RWPE2 (cell line): Measurements from ENCODE around the gene SERPINE2.

Experiments used
- ATAC-seq: fragments of 200-7000 bp; cut with Tn5 transposase; 3 replicates; pipeline ENCODE4 v1.9.1; 2021; ENCODE audit warnings: low read depth
- DNase-seq: peaks from one replicate; pipeline ENCODE4 v3.0.0-alpha.2; 2020; ENCODE audit warnings: low spot score
- H3K27ac ChIP-seq: fragments of 450-650 bp; 2 replicates; pipeline ENCODE4 v1.5.1; 2017; ENCODE audit warnings: mild to moderate bottlenecking; ENCODE audit not compliant: poor library complexity, severe bottlenecking
- H3K27me3 ChIP-seq: fragments of 250-450 bp; sonication (Bioruptor Pico); 2 replicates; pipeline ENCODE4 v1.5.1; 2021; ENCODE audit warnings: mild to moderate bottlenecking, moderate library complexity; ENCODE audit not compliant: insufficient read depth, poor library complexity, severe bottlenecking
- H3K36me3 ChIP-seq: fragments of 250-450 bp; sonication (Bioruptor Pico); 2 replicates; pipeline ENCODE4 v1.5.1; 2020; ENCODE audit warnings: low read depth, mild to moderate bottlenecking, moderate library complexity
- H3K4me1 ChIP-seq: fragments of 250-450 bp; sonication (Bioruptor Pico); 2 replicates; pipeline ENCODE4 v1.5.1; 2021; ENCODE audit warnings: mild to moderate bottlenecking, moderate library complexity; ENCODE audit not compliant: insufficient read depth, poor library complexity, severe bottlenecking
- H3K4me3 ChIP-seq: fragments of 250-450 bp; sonication (Bioruptor Pico); 2 replicates; pipeline ENCODE4 v1.5.1; 2021; ENCODE audit warnings: mild to moderate bottlenecking, moderate library complexity; ENCODE audit not compliant: severe bottlenecking
- H3K9me3 ChIP-seq: fragments of 250-450 bp; sonication (Bioruptor Pico); 2 replicates; pipeline ENCODE4 v1.5.1; 2021; ENCODE audit warnings: mild to moderate bottlenecking, moderate library complexity; ENCODE audit not compliant: severe bottlenecking
- CTCF ChIP-seq: fragments of 450-650 bp; IDR thresholded peaks from one replicate; pipeline ENCODE4 v1.5.1; 2017; ENCODE audit warnings: mild to moderate bottlenecking, moderate library complexity; ENCODE audit not compliant: poor library complexity, severe bottlenecking

The SERPINE2 gene

GRCh38 chr2:224033601-224034000 is 5.5 kb downstream of the SERPINE2 start:
- Histone ChIP-seq H3K4me3 (no peak overlapping the region), H3K9me3 (no peaks in the 10 kb centered on the region), H3K27ac (no peak overlapping the region), H3K27me3 (no peaks in the 10 kb centered on the region), H3K4me1 (peaks cover 7% of the 10 kb centered on the region), H3K36me3 (peaks cover 68% of the 10 kb centered on the region)
- no peak for ATAC-seq
- DNase-seq, result no peak
- TF ChIP-seq CTCF, result no peak

GRCh38 chr2:224032283-224032682 is 6.8 kb downstream of the SERPINE2 start:
- Histone ChIP-seq H3K27ac (no peak overlapping the region), H3K36me3 (peaks cover 64% of the 10 kb centered on the region), H3K27me3 (no peaks in the 10 kb centered on the region), H3K4me1 (peaks cover 7% of the 10 kb centered on the region), H3K4me3 (no peak overlapping the region), H3K9me3 (no peaks in the 10 kb centered on the region)
- TF ChIP-seq CTCF, result no peak
- no peak for ATAC-seq
- no peak for DNase-seq

- ATAC-seq, result no peak
- no peaks in the 10 kb centered on the region for H3K4me1 ChIP-seq
- no peak for DNase-seq
- no peak overlapping the region for H3K27ac ChIP-seq
- peaks cover 64% of the 10 kb centered on the region for H3K36me3 ChIP-seq
- no peak overlapping the region for H3K4me3 ChIP-seq
- TF ChIP-seq CTCF, result no peak
- no peaks in the 10 kb centered on the region for H3K9me3 ChIP-seq
- H3K27me3 ChIP-seq, result no peaks in the 10 kb centered on the region
Observed at GRCh38 chr2:224031358-224031970, 7.6 kb downstream of the SERPINE2 start.

GRCh38 chr2:224030786-224031185 is 8.3 kb downstream of the SERPINE2 start:
- Histone ChIP-seq H3K9me3 (no peaks in the 10 kb centered on the region), H3K4me3 (no peak overlapping the region), H3K27ac (no peak overlapping the region), H3K36me3 (peaks cover 64% of the 10 kb centered on the region), H3K4me1 (no peaks in the 10 kb centered on the region), H3K27me3 (no peaks in the 10 kb centered on the region)
- ATAC-seq (no peak), DNase-seq (no peak)
- TF ChIP-seq CTCF, result no peak

GRCh38 chr2:224029876-224030275 is 9.2 kb downstream of the SERPINE2 start:
- Histone ChIP-seq H3K27ac (no peak overlapping the region), H3K27me3 (no peaks in the 10 kb centered on the region), H3K4me1 (no peaks in the 10 kb centered on the region), H3K4me3 (no peak overlapping the region), H3K9me3 (no peaks in the 10 kb centered on the region), H3K36me3 (peaks cover 58% of the 10 kb centered on the region)
- peak; percentile 21; the same call in 1 of the 3 replicates for ATAC-seq
- TF ChIP-seq CTCF, result no peak
- DNase-seq, result no peak
